ENCODE measurements around the gene PLOD1.

DNA sequence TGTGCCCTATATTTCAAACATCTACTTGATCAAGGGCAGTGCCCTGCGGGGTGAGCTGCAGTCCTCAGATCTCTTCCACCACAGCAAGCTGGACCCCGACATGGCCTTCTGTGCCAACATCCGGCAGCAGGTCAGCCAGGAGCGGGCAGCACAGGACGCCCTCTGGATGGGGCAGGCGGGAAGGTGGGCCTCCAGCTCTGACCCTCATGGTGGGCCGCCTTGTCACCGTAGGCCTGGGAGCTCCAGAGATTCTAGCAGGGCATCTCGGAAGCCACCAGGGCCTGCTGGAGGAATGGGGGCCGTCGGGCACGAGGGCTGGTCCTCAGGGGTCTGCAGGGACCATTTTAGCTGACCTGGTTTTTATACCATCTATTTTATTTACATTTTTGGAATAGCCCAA is 30.1 kb downstream of the PLOD1 start:
- TF ChIP-seq, protein P1, sequence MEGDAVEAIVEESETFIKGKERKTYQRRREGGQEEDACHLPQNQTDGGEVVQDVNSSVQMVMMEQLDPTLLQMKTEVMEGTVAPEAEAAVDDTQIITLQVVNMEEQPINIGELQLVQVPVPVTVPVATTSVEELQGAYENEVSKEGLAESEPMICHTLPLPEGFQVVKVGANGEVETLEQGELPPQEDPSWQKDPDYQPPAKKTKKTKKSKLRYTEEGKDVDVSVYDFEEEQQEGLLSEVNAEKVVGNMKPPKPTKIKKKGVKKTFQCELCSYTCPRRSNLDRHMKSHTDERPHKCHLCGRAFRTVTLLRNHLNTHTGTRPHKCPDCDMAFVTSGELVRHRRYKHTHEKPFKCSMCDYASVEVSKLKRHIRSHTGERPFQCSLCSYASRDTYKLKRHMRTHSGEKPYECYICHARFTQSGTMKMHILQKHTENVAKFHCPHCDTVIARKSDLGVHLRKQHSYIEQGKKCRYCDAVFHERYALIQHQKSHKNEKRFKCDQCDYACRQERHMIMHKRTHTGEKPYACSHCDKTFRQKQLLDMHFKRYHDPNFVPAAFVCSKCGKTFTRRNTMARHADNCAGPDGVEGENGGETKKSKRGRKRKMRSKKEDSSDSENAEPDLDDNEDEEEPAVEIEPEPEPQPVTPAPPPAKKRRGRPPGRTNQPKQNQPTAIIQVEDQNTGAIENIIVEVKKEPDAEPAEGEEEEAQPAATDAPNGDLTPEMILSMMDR (conservative IDR thresholded peaks at IDR 0.05 in 1 of 2, IDR thresholded peaks at IDR 0.05 in 1 of 2; ENCODE audit: low read depth in 1 of 2, low read length in 2 of 2) = no peak
- no peak for TF ChIP-seq EZH2 (IDR thresholded peaks at IDR 0.05; ENCODE audit: low read length, missing control alignments)
